Naive thymus-derived CD4-positive, alpha-beta T cell (primary cell): ENCODE data around the gene GLG1. TPM values are rescaled to one million over a fixed set of nuclear protein-coding genes. Genes with fewer than 3 reads are reported as not detected.
A peak's percentile ranks its signal among the peaks of the same experiment; 100 is the strongest.
"Not testable (repeated sequence)": the region's sequence is repeated elsewhere in the genome, so short reads cannot be mapped to it uniquely, and the experiment has no call there.

Experiments used
- ATAC-seq: fragments of 150-1000 bp; cut with Tn5 transposase; 2 replicates; pipeline ENCODE4 v1.10.0; 2021; ENCODE audit warnings: mild to moderate bottlenecking, moderate library complexity
- CTCF ChIA-PET: fragments of 350-600 bp; sonication (Branson Sonifier 250); formaldehyde crosslinking; loops from one replicate; lab custom pipeline; 2021; ENCODE audit warnings: antibody characterized with exemption; lab: Charles Lee
- POLR2A ChIA-PET: fragments of 350-600 bp; sonication (Branson Sonifier 250); formaldehyde crosslinking; loops from one replicate; lab custom pipeline; 2021; ENCODE audit warnings: antibody characterized with exemption, inconsistent platforms; lab: Charles Lee
- DNase-seq, 9 donors: peaks; one replicate each; pipeline versions ENCODE4 v3.0.0 to v3.0.0-alpha.2; 2020 to 2022; ENCODE audit warnings: mixed read lengths in 1 of 9
- H3K27ac ChIP-seq: one replicate; pipeline ENCODE4 v1.7.0; 2013; ENCODE audit warnings: mild to moderate bottlenecking, low read depth, low read length, moderate library complexity
- H3K27me3 ChIP-seq, 2 donors: one replicate each; pipeline ENCODE4 v1.7.0; 2013; ENCODE audit warnings: low read length in 2 of 2, mild to moderate bottlenecking in 2 of 2, moderate library complexity in 2 of 2; ENCODE audit not compliant: control insufficient read depth in 2 of 2, insufficient read depth in 2 of 2
- H3K36me3 ChIP-seq, 3 experiments: 1 replicate in 2 of 3; 2 replicates in 1 of 3; pipeline ENCODE4 v1.7.0; 2013; ENCODE audit warnings: low read length in 3 of 3, mild to moderate bottlenecking in 3 of 3, moderate library complexity in 1 of 3; ENCODE audit not compliant: insufficient read depth in 3 of 3, control insufficient read depth in 2 of 3
- H3K4me1 ChIP-seq, 2 donors: one replicate each; pipeline ENCODE4 v1.7.0; 2013; ENCODE audit warnings: low read length in 2 of 2, mild to moderate bottlenecking in 2 of 2, moderate library complexity in 1 of 2; ENCODE audit not compliant: control insufficient read depth in 2 of 2, insufficient read depth in 2 of 2
- H3K4me3 ChIP-seq: 2 replicates; pipeline ENCODE4 v1.7.0; 2013; ENCODE audit warnings: mild to moderate bottlenecking, low read length
- H3K9me3 ChIP-seq, 3 experiments: 1 replicate in 2 of 3; 2 replicates in 1 of 3; pipeline ENCODE4 v1.7.0; 2013; ENCODE audit warnings: low read length in 3 of 3; ENCODE audit not compliant: control insufficient read depth in 2 of 3
- H3K27ac Mint-ChIP-seq, 9 donors: one replicate each; pipeline ENCODE4 v1.8.0; 2020 to 2022; ENCODE audit warnings: mixed read lengths in 9 of 9, mild to moderate bottlenecking in 8 of 9, moderate library complexity in 5 of 9, inconsistent platforms in 2 of 9
- H3K27me3 Mint-ChIP-seq, 5 donors: one replicate each; pipeline ENCODE4 v1.8.0; 2021 to 2022; ENCODE audit warnings: mixed read lengths in 5 of 5, mild to moderate bottlenecking in 1 of 5
- H3K36me3 Mint-ChIP-seq, 5 donors: one replicate each; pipeline ENCODE4 v1.8.0; 2020 to 2022; ENCODE audit warnings: mixed read lengths in 5 of 5, mild to moderate bottlenecking in 3 of 5, inconsistent platforms in 1 of 5
- H3K4me1 Mint-ChIP-seq, 7 donors: one replicate each; pipeline ENCODE4 v1.8.0; 2020 to 2022; ENCODE audit warnings: mixed read lengths in 7 of 7, mild to moderate bottlenecking in 3 of 7, inconsistent platforms in 1 of 7
- H3K4me3 Mint-ChIP-seq, 10 donors: one replicate each; pipeline ENCODE4 v1.8.0; 2020 to 2022; ENCODE audit warnings: mild to moderate bottlenecking in 10 of 10, mixed read lengths in 10 of 10, moderate library complexity in 6 of 10, inconsistent platforms in 2 of 10
- H3K9me3 Mint-ChIP-seq, 11 donors: one replicate each; pipeline ENCODE4 v1.8.0; 2020 to 2022; ENCODE audit warnings: mixed read lengths in 11 of 11, mild to moderate bottlenecking in 4 of 11, inconsistent platforms in 1 of 11, moderate library complexity in 1 of 11
- intact Hi-C, 2 donors: fragments of 100-400 bp; cut with micrococcal nuclease; formaldehyde crosslinking; loops; one replicate each; pipeline ENCODE4 v1.15.1; 2023
- polyA plus RNA-seq, 2 donors: library from polyadenylated mRNA; unstranded; fragments of 300-500 nt; fragmentation: Illumina TruSeq; gene quantifications; one replicate each; pipeline ENCODE4 v1.2.3, GENCODE V29; 2021
- total RNA-seq, 6 experiments: library from RNA in 5 of 6; stranded (reverse) in 5 of 6; gene quantifications; 1 replicate in 5 of 6; 2 replicates in 1 of 6; pipeline ENCODE4 v1.2.3 and lab custom pipeline; 2021 to 2026

Gene GLG1
- total and polyA plus RNA-seq, 7 experiments from 2014 or later = 125 to 285 (median 188) TPM

DNA sequence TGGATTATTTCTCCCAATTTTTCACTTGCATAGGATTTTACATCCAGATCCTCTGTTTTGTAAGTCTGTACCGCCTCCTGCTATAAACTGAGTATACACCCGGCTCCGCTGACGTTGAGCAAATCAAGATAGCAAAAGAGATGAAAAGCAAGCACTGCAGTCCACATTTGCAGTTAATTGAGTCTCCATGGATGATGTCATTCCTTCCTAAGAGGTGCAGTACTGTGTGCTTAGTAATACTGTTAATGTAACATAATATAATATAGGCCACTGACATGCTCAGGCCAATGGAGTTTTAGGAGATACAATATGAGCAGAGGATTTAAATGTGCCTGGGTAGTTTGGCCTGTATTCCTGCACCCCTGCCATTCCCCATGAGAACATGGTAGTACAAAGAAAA, 72.3 kb downstream of the GLG1 start:
- ATAC-seq, H3K9me3 ChIP-seq, CTCF ChIA-PET, DNase-seq, H3K27ac ChIP-seq, H3K27me3 ChIP-seq, H3K27me3 Mint-ChIP-seq, H3K4me1 ChIP-seq, H3K9me3 Mint-ChIP-seq, H3K36me3 ChIP-seq, POLR2A ChIA-PET, H3K4me3 ChIP-seq, intact Hi-C loops: not testable (repeated sequence)
- Mint-ChIP-seq H3K27ac (peak overlapping the region in 4 of 9 donors; percentile 9 to 30 (median 16)), H3K4me1 (peaks cover 12 to 53% (median 47%) of the 10 kb centered on the region in 7 donors), H3K4me3 (peak overlapping the region in 2 of 10 donors; percentile 4 to 21), H3K36me3 (peaks cover 0 to 15% (median 3%) of the 10 kb centered on the region in 5 donors)

DNA sequence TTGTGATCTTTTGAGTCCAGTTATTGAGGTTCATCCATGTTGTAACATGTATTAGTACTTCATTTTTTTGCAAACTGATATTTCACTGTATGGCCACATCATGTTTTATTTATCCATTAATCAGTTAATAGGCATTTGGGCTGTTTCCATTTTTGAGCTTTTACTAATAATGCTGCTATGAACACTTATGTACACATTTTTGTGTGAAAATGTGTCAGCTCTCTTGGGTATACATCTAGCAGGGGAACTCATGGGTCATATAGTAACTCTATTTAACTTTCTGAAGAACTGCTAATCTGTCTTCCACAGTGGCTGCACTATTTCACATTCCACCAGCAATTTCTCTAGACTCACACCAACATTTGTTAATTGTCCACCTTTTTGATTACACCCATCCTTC, 82.0 kb downstream of the GLG1 start:
- Histone ChIP-seq H3K36me3 (peaks cover 0 to 12% (median 0%) of the 10 kb centered on the region in 3 experiments), H3K4me1 (no peaks in the 10 kb centered on the region), H3K27me3 (no peaks in the 10 kb centered on the region), H3K4me3 (no peak overlapping the region), H3K9me3 (no peaks in the 10 kb centered on the region), H3K27ac (no peak overlapping the region)
- ChIA-PET CTCF (no interaction called here), POLR2A (interaction anchor here (0.6 kb wide), 1 partner anchor 303 kb away, joined by 4 read pairs; no protein-coding TSS in a partner anchor)
- Mint-ChIP-seq H3K4me3 (no peak overlapping the region), H3K36me3 (peaks cover 6 to 62% (median 38%) of the 10 kb centered on the region in 5 donors), H3K4me1 (peaks cover 0 to 32% (median 6%) of the 10 kb centered on the region in 7 donors), H3K27ac (peak overlapping the region in 6 of 9 donors; percentile 3 to 83 (median 38)), H3K9me3 (peaks cover 0 to 3% (median 0%) of the 10 kb centered on the region in 11 donors), H3K27me3 (no peaks in the 10 kb centered on the region)
- DNase-seq (no peak), ATAC-seq (no peak)
- intact Hi-C loops = no loop called here

DNA sequence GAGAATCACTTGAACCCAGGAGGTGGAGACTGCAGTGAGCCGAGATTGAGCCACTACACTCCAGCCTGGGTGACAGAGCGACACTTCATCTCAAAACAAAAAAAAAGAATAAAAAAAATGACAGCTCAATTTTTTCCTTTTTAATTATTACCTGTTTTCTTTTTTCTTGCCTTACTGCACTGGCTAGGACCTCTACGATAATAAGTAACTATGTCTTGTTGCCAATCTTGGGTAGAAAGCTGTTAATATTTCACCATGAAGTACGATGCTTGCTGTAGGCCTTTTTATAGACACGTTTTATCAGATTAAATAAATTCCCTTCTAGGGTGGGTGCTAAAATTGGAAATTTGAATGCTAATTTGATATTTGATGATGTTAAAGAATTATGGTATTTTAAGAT, 82.8 kb downstream of the GLG1 start:
- H3K27me3 ChIP-seq = no peaks in the 10 kb centered on the region
- H3K27ac ChIP-seq = no peak overlapping the region
- CTCF ChIA-PET = no interaction called here
- ATAC-seq (no peak), DNase-seq (no peak)
- H3K9me3 ChIP-seq = no peaks in the 10 kb centered on the region
- POLR2A ChIA-PET = no interaction called here
- H3K4me1 Mint-ChIP-seq = peaks cover 0 to 36% (median 7%) of the 10 kb centered on the region in 7 donors
- H3K9me3 Mint-ChIP-seq = peaks cover 0 to 5% (median 0%) of the 10 kb centered on the region in 11 donors
- peak overlapping the region in 1 of 9 donors; percentile 45 for H3K27ac Mint-ChIP-seq
- H3K4me3 Mint-ChIP-seq = no peak overlapping the region
- intact Hi-C loops = no loop called here
- no peaks in the 10 kb centered on the region for H3K4me1 ChIP-seq
- H3K27me3 Mint-ChIP-seq = no peaks in the 10 kb centered on the region
- H3K36me3 Mint-ChIP-seq = peaks cover 6 to 59% (median 43%) of the 10 kb centered on the region in 5 donors
- H3K36me3 ChIP-seq = peaks cover 0 to 12% (median 0%) of the 10 kb centered on the region in 3 experiments
- H3K4me3 ChIP-seq = no peak overlapping the region

DNA sequence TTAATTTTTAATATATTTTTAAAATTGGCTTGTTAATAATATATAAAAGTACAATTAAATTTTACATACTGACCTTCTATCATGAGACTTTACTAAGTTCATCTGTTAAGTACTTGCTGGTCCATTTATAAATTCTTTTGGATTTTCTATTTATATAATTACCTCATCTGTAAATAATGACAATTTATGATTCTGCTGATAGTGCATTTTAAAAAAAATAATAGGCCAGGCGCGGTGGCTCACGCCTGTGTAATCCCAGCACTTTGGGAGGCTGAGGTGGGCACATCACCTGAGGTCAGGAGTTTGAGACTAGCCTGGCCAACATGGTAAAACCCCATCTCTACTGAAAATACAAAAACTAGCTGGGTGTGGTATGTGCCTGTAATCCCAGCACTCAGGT, 83.2 kb downstream of the GLG1 start:
- H3K27me3 ChIP-seq, ATAC-seq, H3K9me3 ChIP-seq, H3K4me3 Mint-ChIP-seq, DNase-seq, H3K9me3 Mint-ChIP-seq, intact Hi-C loops, H3K27me3 Mint-ChIP-seq, POLR2A ChIA-PET, H3K4me3 ChIP-seq, H3K4me1 ChIP-seq, H3K27ac ChIP-seq, CTCF ChIA-PET: not testable (repeated sequence)
- H3K36me3 Mint-ChIP-seq = peaks cover 6 to 57% (median 43%) of the 10 kb centered on the region in 5 donors
- H3K36me3 ChIP-seq = peaks cover 0 to 12% (median 0%) of the 10 kb centered on the region in 3 experiments
- H3K4me1 Mint-ChIP-seq = peaks cover 0 to 36% (median 7%) of the 10 kb centered on the region in 7 donors
- peak overlapping the region in 1 of 9 donors; percentile 45 for H3K27ac Mint-ChIP-seq

DNA sequence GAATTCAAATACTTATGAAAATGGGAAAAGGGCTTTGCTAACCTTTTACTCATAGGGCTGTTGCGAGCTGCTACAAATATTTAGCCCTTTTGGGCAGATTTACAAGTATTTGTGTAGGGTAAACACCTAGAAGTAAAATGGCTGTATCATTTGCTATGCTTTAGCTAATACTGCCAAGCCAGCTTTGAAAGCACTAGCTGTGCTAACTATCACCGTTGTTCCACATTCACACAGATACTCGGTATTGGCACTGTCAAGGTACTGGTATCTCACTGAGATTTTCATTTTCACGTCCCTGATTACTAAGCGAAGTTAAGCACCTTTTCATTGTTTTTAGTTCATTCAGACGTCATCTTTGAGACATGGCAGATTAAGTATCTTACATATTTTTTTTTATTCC, 84.8 kb downstream of the GLG1 start:
- H3K27ac Mint-ChIP-seq = peak overlapping the region in 1 of 9 donors; percentile 14
- ChIA-PET CTCF (no interaction called here), POLR2A (no interaction called here)
- H3K27me3 ChIP-seq = no peaks in the 10 kb centered on the region
- no peak overlapping the region for H3K4me3 ChIP-seq
- H3K4me1 Mint-ChIP-seq = peaks cover 0 to 47% (median 22%) of the 10 kb centered on the region in 7 donors
- H3K9me3 Mint-ChIP-seq = peaks cover 0 to 5% (median 0%) of the 10 kb centered on the region in 11 donors
- intact Hi-C loops = no loop called here
- no peak for DNase-seq
- H3K4me3 Mint-ChIP-seq = no peak overlapping the region
- H3K27ac ChIP-seq = no peak overlapping the region
- no peaks in the 10 kb centered on the region for H3K9me3 ChIP-seq
- peaks cover 0 to 12% (median 0%) of the 10 kb centered on the region in 3 experiments for H3K36me3 ChIP-seq
- ATAC-seq = no peak
- peaks cover 6 to 62% (median 43%) of the 10 kb centered on the region in 5 donors for H3K36me3 Mint-ChIP-seq
- H3K27me3 Mint-ChIP-seq = no peaks in the 10 kb centered on the region
- H3K4me1 ChIP-seq = no peaks in the 10 kb centered on the region

DNA sequence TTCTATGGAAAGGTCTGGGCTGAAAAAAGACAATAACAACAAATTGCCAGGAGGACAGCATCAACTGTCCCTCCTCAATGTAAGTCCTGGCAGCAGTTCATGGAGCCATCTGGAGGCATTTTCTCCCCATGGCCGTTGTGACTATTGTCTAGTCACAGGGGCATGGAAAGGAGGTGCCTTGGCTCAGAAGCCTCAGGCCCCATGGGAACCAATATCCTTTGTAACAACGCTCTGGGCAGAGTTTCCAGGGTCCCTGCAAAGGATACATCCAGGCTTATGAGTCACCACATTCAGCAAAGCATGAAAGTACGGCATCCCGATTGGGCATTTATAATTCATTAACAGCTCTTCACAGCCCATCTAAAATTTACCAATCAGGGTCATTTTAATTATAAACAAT, 85.2 kb downstream of the GLG1 start:
- H3K36me3 ChIP-seq = peaks cover 0 to 12% (median 0%) of the 10 kb centered on the region in 3 experiments
- no peaks in the 10 kb centered on the region for H3K9me3 ChIP-seq
- Mint-ChIP-seq H3K27ac (peak overlapping the region in 6 of 9 donors; percentile 2 to 87 (median 10)), H3K4me3 (no peak overlapping the region), H3K27me3 (no peaks in the 10 kb centered on the region), H3K9me3 (peaks cover 0 to 5% (median 0%) of the 10 kb centered on the region in 11 donors), H3K4me1 (peaks cover 0 to 51% (median 27%) of the 10 kb centered on the region in 7 donors), H3K36me3 (peaks cover 6 to 62% (median 40%) of the 10 kb centered on the region in 5 donors)
- no peaks in the 10 kb centered on the region for H3K27me3 ChIP-seq
- ATAC-seq (no peak), DNase-seq (no peak)
- intact Hi-C loops = no loop called here
- H3K27ac ChIP-seq = no peak overlapping the region
- H3K4me1 ChIP-seq = no peaks in the 10 kb centered on the region
- ChIA-PET CTCF (no interaction called here), POLR2A (no interaction called here)
- no peak overlapping the region for H3K4me3 ChIP-seq

DNA sequence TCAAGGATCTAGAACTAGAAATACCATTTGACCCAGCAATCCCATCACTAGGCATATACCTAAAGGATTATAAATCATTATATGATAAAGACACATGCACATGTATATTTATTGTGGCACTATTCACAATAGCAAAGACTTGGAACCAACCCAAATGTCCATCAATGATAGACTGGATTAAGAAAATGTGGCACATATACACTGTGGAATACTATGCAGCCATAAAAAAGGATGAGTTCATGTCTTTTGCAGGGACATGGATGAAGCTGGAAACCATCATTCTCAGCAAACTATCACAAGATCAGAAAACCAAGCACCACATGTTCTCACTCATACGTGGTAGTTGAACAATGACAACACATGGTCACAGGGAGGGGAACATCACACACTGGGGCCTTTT, 88.0 kb downstream of the GLG1 start:
- intact Hi-C loops, H3K36me3 ChIP-seq, DNase-seq, H3K4me3 Mint-ChIP-seq, H3K27me3 Mint-ChIP-seq, H3K9me3 ChIP-seq, CTCF ChIA-PET, H3K9me3 Mint-ChIP-seq, H3K4me1 ChIP-seq, POLR2A ChIA-PET, H3K4me3 ChIP-seq, H3K27me3 ChIP-seq, ATAC-seq, H3K27ac ChIP-seq: not testable (repeated sequence)
- H3K4me1 Mint-ChIP-seq = peaks cover 22 to 73% (median 54%) of the 10 kb centered on the region in 7 donors
- H3K36me3 Mint-ChIP-seq = peaks cover 6 to 66% (median 35%) of the 10 kb centered on the region in 5 donors
- peak overlapping the region in 2 of 9 donors; percentile 14 to 31 for H3K27ac Mint-ChIP-seq
